ENCODE results near the gene NAMPT.

Gene NAMPT

DNA sequence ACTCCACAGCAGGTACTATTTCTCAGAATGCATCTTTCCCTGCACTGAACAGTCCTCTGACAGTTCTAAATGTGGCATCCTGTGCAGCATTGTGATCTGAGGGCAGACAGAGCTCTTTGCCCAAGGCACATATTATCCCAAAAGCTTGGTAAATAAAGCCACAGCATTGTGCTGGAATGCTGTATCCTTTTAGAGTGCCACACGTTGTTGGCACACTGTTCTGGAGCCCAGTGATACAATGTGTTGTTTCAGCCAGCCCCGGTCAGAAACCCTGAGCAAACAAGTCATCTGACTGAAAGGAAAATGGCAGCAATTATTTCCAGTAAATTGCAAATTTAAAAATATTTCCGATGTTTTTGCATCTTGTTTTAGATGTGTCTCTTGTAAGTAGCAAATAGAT is 45.4 kb downstream of the NAMPT start:
- Histone ChIP-seq H3K4me3 (no peak overlapping the region), H3K9ac (ENCODE audit: insufficient read length) (no peak overlapping the region), H3K36me3 (ENCODE audit: insufficient read depth, low read length) (no peaks in the 10 kb centered on the region), H3K27ac (no peak overlapping the region), H3K9me3 (ENCODE audit: low read depth, low read length) (no peaks in the 10 kb centered on the region)
- DNase-seq (ENCODE audit: low read depth, low spot score) = no peak
- no peak for TF ChIP-seq POLR2AphosphoS5 (IDR thresholded peaks at IDR 0.05; ENCODE audit: borderline replicate concordance, low read depth, low read length)
- no peak for TF ChIP-seq FOXP2 (optimal IDR thresholded peaks at IDR 0.05; ENCODE audit: control extremely low read depth, extremely low read length, insufficient read depth)
- TF ChIP-seq EZH2 (IDR thresholded peaks at IDR 0.05) = no peak

DNA sequence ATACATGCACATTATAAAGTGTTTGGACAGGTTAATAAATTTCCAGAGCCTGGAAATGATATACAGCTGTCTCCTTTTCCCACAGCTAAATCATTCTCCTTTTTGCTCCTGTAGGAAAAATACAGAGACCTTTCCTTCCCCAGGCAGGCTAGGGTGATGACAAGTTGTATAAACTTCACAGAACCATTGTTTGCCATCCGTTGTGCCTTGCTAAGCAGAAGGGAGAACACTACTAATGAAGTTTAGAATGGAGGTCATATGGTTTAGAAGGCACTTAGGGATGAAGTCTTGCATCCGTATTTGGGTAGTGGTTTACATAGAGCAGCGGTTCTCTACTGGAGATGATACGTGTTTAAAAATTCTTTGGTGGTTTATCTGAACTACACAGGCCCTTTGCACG is 46.0 kb downstream of the NAMPT start:
- H3K4me3 ChIP-seq = no peak overlapping the region
- H3K27ac ChIP-seq = no peak overlapping the region
- no peak overlapping the region for H3K9ac ChIP-seq (ENCODE audit: insufficient read length)

DNA sequence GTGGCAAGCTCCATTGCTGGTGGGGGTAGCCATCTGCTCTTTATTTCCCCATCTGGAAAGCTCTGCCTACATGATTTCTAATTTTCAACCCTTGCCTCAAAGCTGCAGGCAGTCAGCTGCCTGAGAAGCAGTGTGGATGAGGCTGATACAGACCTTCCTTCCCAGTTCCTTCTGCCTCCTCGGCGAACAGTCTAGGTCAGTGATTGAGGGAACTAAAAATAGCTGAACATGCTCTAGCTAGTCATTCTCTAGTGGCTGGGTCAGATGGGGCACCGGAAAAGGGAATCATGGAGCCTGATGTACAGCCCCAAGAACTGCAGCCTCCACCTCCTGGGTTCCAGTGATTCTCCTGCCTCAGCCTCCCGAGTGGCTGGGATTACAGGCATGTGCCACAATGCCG is 48.7 kb downstream of the NAMPT start:
- Histone ChIP-seq H3K9ac (ENCODE audit: insufficient read length) (no peak overlapping the region), H3K27ac (no peak overlapping the region), H3K9me3 (ENCODE audit: low read depth, low read length) (no peaks in the 10 kb centered on the region), H3K4me3 (no peak overlapping the region), H3K36me3 (ENCODE audit: insufficient read depth, low read length) (no peaks in the 10 kb centered on the region)
- TF ChIP-seq FOXP2 (optimal IDR thresholded peaks at IDR 0.05; ENCODE audit: control extremely low read depth, extremely low read length, insufficient read depth) (no peak), EZH2 (IDR thresholded peaks at IDR 0.05) (no peak), POLR2AphosphoS5 (IDR thresholded peaks at IDR 0.05; ENCODE audit: borderline replicate concordance, low read depth, low read length) (no peak)
- DNase-seq (ENCODE audit: low read depth, low spot score) = no peak

More for the DNA sequence above, 46.0 kb downstream of the NAMPT start:
- Histone ChIP-seq H3K36me3 (ENCODE audit: insufficient read depth, low read length) (no peaks in the 10 kb centered on the region), H3K9me3 (ENCODE audit: low read depth, low read length) (no peaks in the 10 kb centered on the region)
- TF ChIP-seq FOXP2 (optimal IDR thresholded peaks at IDR 0.05; ENCODE audit: control extremely low read depth, extremely low read length, insufficient read depth) (no peak), POLR2AphosphoS5 (IDR thresholded peaks at IDR 0.05; ENCODE audit: borderline replicate concordance, low read depth, low read length) (no peak), EZH2 (IDR thresholded peaks at IDR 0.05) (no peak)
- DNase-seq (ENCODE audit: low read depth, low spot score) = no peak

DNA sequence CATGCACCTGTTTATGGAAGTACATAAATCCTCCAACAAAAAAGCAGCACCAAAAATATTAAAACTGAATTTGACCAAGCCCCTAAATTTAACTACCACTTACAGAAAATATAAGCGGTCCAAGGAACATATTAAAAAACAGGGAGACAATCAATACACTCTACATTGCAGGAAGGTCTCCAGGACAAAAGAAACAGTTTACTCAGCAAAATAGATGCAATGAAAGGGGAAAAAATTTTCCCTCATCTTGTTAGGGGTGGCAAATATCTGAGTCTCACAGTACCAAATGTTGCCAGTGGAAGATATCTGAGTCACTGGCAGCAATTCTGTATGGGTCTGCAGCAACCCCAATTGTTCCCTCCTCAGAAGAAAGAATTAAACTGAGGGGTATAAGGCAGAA is 50.4 kb downstream of the NAMPT start:
- no peak overlapping the region for H3K9ac ChIP-seq (ENCODE audit: insufficient read length)
- H3K27ac ChIP-seq = no peak overlapping the region
- no peak overlapping the region for H3K4me3 ChIP-seq
- H3K36me3 ChIP-seq (ENCODE audit: insufficient read depth, low read length) = no peaks in the 10 kb centered on the region
- H3K9me3 ChIP-seq (ENCODE audit: low read depth, low read length) = no peaks in the 10 kb centered on the region
- no peak for DNase-seq (ENCODE audit: low read depth, low spot score)
- no peak for TF ChIP-seq EZH2 (IDR thresholded peaks at IDR 0.05)
- no peak for TF ChIP-seq POLR2AphosphoS5 (IDR thresholded peaks at IDR 0.05; ENCODE audit: borderline replicate concordance, low read depth, low read length)
- TF ChIP-seq FOXP2 (optimal IDR thresholded peaks at IDR 0.05; ENCODE audit: control extremely low read depth, extremely low read length, insufficient read depth) = no peak

DNA sequence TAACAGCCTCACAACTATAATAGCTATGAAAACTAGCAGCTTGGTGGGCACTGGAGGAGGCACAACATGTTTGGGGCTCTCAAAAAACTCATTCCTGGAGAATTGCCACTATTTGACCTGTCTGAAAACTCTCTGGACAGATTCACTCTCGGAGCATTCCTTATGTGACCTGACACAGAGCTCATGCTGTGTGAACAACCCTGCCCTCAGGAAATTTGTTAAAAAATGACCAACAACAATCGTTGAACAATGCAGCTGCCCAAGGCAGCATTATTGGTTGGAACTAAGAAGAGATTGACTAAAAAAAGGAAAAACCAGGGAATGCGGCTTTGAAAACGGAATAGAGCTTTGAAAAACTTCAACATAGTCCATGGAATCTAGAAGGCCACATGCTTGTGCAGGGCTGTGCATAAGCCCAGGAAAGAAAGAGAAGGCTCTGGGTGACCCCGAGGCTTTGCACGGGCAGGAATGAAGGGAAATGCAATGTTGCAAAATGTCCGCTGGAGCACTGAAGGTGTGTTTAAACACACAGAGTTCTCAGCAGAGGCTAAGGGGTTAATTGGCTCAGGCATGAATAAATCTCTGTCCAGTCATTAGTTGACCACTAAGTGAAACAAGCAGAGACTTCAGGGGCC is 52.8 kb downstream of the NAMPT start:
- Histone ChIP-seq H3K4me3 (no peak overlapping the region), H3K36me3 (ENCODE audit: insufficient read depth, low read length) (no peaks in the 10 kb centered on the region), H3K9me3 (ENCODE audit: low read depth, low read length) (no peaks in the 10 kb centered on the region), H3K9ac (ENCODE audit: insufficient read length) (no peak overlapping the region), H3K27ac (no peak overlapping the region)
- DNase-seq (ENCODE audit: low read depth, low spot score) = no peak
- TF ChIP-seq POLR2AphosphoS5 (IDR thresholded peaks at IDR 0.05; ENCODE audit: borderline replicate concordance, low read depth, low read length) = no peak
- no peak for TF ChIP-seq EZH2 (IDR thresholded peaks at IDR 0.05)
- TF ChIP-seq FOXP2 (optimal IDR thresholded peaks at IDR 0.05; ENCODE audit: control extremely low read depth, extremely low read length, insufficient read depth) = no peak

DNA sequence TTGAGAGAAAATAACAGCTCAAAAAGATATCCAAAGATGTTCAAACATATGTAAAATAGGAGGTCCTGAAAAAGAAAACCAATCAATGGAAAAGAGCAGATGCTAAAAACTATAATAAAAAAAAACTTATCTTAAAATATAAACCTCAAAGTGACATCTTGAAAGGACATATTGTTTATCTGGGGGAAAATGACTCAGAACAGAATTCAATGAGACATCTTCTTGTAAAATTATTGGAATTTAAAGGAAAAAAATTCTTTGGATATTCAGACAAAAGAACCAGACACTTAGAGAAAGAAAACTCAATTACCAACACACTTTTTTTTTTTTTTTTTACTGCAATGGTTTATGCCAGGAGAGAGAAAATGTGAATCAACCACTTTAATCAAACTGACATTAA is 58.9 kb downstream of the NAMPT start:
- H3K9ac ChIP-seq (ENCODE audit: insufficient read length) = no peak overlapping the region
- no peak for DNase-seq (ENCODE audit: low read depth, low spot score)
- TF ChIP-seq POLR2AphosphoS5 (IDR thresholded peaks at IDR 0.05; ENCODE audit: borderline replicate concordance, low read depth, low read length) = no peak
- TF ChIP-seq EZH2 (IDR thresholded peaks at IDR 0.05) = no peak
- TF ChIP-seq FOXP2 (optimal IDR thresholded peaks at IDR 0.05; ENCODE audit: control extremely low read depth, extremely low read length, insufficient read depth) = no peak

DNA sequence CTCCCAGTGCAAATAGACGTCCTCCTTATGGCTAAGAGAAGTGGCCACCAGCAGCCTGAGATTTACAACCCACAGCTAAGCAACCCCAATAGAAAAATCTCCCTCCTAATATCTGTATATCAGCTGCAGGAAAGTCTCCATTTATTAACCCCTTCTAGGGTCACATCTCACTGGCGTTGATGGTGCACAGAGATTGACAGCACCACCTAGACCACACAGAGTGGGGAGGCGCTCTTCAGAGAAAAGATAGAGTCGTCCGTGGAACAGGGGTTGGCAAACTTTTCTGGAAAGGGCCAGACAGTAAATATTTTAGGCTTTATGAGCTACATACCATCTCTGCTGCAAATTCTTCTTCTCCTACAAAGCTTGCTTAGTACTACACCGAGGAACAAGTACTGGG is 60.0 kb downstream of the NAMPT start:
- no peak for TF ChIP-seq EZH2 (IDR thresholded peaks at IDR 0.05)
- no peak for TF ChIP-seq FOXP2 (optimal IDR thresholded peaks at IDR 0.05; ENCODE audit: control extremely low read depth, extremely low read length, insufficient read depth)
- no peak for TF ChIP-seq POLR2AphosphoS5 (IDR thresholded peaks at IDR 0.05; ENCODE audit: borderline replicate concordance, low read depth, low read length)

More for the DNA sequence above, 58.9 kb downstream of the NAMPT start:
- Histone ChIP-seq H3K36me3 (ENCODE audit: insufficient read depth, low read length) (no peaks in the 10 kb centered on the region), H3K4me3 (no peak overlapping the region), H3K27ac (no peak overlapping the region), H3K9me3 (ENCODE audit: low read depth, low read length) (no peaks in the 10 kb centered on the region)

DNA sequence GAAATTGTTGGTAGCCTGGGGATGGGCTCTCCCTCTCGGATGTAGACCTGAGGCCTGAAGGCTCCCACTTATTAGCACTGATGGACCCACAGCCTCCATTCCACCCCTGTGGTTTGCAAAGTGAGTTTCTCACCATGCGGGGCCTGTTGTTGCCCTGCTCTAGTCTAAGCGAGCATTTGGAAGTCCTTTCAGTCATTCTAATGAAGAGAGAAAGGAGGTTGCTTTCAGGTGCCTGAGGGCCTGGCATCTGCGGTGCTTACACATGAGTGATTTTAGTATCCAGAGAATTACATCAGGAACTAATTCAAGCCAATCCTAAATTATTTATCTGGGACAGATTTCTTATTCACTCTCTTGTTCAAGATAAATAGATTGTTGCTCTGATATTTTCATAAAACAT is 61.6 kb downstream of the NAMPT start:
- Histone ChIP-seq H3K4me3 (no peak overlapping the region), H3K9ac (ENCODE audit: insufficient read length) (no peak overlapping the region), H3K9me3 (ENCODE audit: low read depth, low read length) (no peaks in the 10 kb centered on the region), H3K27ac (no peak overlapping the region), H3K36me3 (ENCODE audit: insufficient read depth, low read length) (no peaks in the 10 kb centered on the region)
- no peak for TF ChIP-seq POLR2AphosphoS5 (IDR thresholded peaks at IDR 0.05; ENCODE audit: borderline replicate concordance, low read depth, low read length)
- no peak for TF ChIP-seq EZH2 (IDR thresholded peaks at IDR 0.05)
- no peak for TF ChIP-seq FOXP2 (optimal IDR thresholded peaks at IDR 0.05; ENCODE audit: control extremely low read depth, extremely low read length, insufficient read depth)
- DNase-seq (ENCODE audit: low read depth, low spot score) = no peak

More for the DNA sequence above, 60.0 kb downstream of the NAMPT start:
- Histone ChIP-seq H3K36me3 (ENCODE audit: insufficient read depth, low read length) (no peaks in the 10 kb centered on the region), H3K4me3 (no peak overlapping the region), H3K27ac (no peak overlapping the region), H3K9ac (ENCODE audit: insufficient read length) (no peak overlapping the region), H3K9me3 (ENCODE audit: low read depth, low read length) (no peaks in the 10 kb centered on the region)
- no peak for DNase-seq (ENCODE audit: low read depth, low spot score)

DNA sequence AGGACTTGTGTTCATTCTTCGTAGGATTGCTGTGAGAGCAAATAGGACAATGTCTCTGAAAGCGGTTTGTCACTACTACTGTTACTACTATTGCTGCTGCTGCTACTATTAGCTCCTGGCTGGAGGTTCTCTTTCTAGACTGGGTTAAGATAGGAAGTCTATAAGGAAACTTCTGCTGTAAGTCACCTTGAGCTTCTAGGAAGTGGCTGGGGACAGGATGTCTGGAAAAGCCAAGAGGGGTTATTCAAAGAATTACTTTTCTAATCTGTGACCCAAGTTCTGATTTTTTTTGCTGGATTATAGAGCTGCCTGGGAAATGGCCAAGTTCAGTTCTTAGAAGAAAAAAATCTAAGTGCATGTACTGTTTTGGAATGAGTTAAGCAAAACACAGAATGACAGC is 62.2 kb downstream of the NAMPT start:
- no peak for TF ChIP-seq FOXP2 (optimal IDR thresholded peaks at IDR 0.05; ENCODE audit: control extremely low read depth, extremely low read length, insufficient read depth)
- TF ChIP-seq EZH2 (IDR thresholded peaks at IDR 0.05) = no peak
- TF ChIP-seq POLR2AphosphoS5 (IDR thresholded peaks at IDR 0.05; ENCODE audit: borderline replicate concordance, low read depth, low read length) = no peak

More for the DNA sequence above, 62.2 kb downstream of the NAMPT start:
- Histone ChIP-seq H3K4me3 (no peak overlapping the region), H3K9me3 (ENCODE audit: low read depth, low read length) (no peaks in the 10 kb centered on the region), H3K36me3 (ENCODE audit: insufficient read depth, low read length) (no peaks in the 10 kb centered on the region), H3K27ac (no peak overlapping the region), H3K9ac (ENCODE audit: insufficient read length) (no peak overlapping the region)
- DNase-seq (ENCODE audit: low read depth, low spot score) = no peak

Data from SK-N-MC (cell line).